ENCODE results near the gene ESPN. TPM values are rescaled to one million over a fixed set of nuclear protein-coding genes. Genes with fewer than 3 reads are reported as not detected.

ESPN gene
- total RNA-seq, 1 experiment from 2014 or later, result not detected

DNA sequence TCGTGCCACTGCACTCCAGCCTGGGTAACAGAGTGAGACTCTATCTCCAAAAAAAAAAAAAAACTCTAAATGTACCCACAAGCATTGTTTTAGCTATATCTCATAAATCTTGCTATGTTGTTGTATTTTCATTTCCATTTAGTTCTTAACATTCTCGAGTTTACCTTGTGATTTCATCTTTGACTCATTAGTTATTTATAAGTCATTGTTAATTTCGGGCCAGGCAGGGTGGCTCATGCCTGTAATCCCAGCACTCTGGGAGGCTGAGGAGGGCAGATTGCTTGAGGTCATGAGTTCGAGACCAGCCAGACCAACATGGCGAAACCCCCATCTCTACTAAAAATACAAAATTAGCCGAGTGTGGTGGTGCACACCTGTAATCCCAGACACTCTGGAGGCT, 16.6 kb upstream of the ESPN start:
- no peak for DNase-seq (ENCODE audit: low read depth)

DNA sequence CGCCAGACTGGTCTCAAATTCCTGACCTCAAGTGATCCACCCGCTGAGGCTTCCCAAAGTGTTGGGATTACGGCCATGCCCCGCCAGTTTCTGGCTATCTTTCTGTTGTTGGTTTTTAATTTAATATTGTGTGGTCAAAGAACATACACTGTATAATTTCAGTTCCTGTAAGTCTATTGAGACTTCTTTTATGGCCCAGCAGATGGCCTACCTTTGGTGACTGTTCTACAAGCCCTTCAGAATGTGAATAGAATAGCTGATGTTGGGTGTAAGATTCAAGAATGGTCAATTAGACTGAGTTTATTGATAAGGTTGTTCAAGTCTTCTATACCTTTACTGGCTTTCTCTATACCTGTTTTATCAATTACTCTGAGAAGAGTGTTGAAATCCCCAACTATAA, 15.5 kb upstream of the ESPN start:
- DNase-seq (ENCODE audit: low read depth), result no peak

GRCh38 chr1:6409733-6410132, 14.8 kb upstream of the ESPN start:
- no peak for DNase-seq (ENCODE audit: low read depth)

- no peak for DNase-seq (ENCODE audit: low read depth)
These were observed 14.2 kb upstream of the ESPN start for GRCh38 chr1:6410248-6410893.

DNA sequence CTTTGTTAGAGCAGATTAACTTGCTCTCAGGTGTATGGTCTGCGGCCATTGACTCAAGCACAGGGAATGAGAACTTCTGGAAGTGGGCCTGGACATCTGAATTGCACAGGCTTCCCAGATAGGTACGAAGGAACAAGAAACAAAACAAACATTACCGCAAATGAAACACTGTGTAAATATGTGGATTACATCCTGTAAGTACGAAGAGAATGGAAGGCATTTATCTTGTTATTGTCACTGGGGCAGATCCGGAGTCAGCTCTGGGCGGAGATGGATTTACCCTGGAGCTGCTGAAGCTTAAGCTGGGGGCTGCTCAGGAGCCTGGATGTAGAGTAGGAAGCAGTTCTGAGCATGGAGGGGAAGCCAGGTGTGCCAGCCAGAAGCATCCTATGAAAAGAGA, 11.7 kb upstream of the ESPN start:
- no peak for DNase-seq (ENCODE audit: low read depth)

- peak; percentile 66 for DNase-seq (ENCODE audit: low read depth)
These were observed 10.1 kb upstream of the ESPN start for GRCh38 chr1:6414443-6414844.

- no peak for DNase-seq (ENCODE audit: low read depth)
These were observed 9.5 kb upstream of the ESPN start for GRCh38 chr1:6414881-6415626.

GRCh38 chr1:6416295-6416656, 8.3 kb upstream of the ESPN start:
- no peak for DNase-seq (ENCODE audit: low read depth)

- no peak for DNase-seq (ENCODE audit: low read depth)
These were observed 7.7 kb upstream of the ESPN start for GRCh38 chr1:6416906-6417305.

GRCh38 chr1:6417961-6418667, 6.5 kb upstream of the ESPN start:
- DNase-seq (ENCODE audit: low read depth), result no peak

DNA sequence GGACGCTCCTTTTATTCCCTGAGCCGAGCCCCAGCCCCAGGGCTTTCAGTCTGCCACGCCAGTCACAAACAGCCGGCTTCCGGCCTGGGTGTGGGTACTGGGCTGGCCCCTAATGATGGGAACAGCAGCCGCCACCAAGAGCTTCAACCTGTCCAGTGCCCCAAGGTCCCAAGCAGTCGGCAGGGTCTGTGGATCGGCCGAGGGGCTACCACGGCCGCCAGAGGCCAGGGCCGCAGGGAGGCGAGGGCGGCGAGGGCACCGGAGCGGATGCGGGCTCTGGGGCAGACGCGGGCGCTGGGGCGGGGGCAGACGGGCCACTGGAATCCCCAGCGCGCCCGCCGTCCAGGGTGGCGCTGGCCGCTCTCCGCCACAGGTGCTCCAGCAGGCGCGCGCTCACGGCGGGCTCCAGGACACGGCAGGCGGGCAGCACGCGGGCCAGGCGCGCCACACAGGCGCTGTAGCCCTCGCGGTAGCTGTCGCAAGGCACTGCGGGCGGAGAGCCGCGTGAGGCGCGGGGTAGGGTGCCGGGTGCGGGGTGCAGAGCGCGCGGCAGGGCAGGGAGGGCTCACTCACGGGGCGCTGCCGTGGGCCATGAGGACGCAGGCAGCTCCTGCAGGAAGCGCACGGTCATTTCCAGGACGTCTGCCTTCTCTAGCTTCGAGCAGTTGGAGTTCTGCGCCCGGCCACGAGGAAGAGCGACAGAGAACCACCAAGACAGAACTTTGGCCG, 5.7 kb upstream of the ESPN start:
- DNase-seq (ENCODE audit: low read depth), result no peak

DNA sequence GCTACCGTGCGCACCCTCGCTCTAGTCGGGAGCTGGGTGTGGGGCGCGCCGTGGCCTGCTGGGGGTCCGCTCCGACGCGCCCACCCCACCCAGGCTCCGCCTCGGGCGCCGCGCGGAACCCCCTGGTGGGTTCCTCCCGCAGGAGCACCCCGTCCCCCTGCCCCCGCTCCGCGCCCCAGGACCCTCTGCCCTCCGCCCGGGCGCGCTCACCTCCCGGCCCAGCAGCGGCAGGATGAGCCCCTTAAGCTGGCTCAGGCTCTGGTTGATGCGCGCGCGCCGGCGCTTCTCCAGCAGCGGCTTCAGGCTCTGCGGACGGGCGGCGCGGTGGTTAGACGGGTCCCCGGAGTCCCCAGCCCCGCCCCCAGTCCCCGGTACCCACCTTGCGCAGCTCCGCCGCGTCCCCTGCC, 5.2 kb upstream of the ESPN start:
- no peak for DNase-seq (ENCODE audit: low read depth)

- no peak for DNase-seq (ENCODE audit: low read depth)
These were observed 4.6 kb upstream of the ESPN start, which contains the start of gene HES2 for GRCh38 chr1:6419804-6420453. TSS of gene HES2 (minus strand) at chr1:6419919. CDS start at chr1:6419820, 99 bp downstream.

- no peak for DNase-seq (ENCODE audit: low read depth)
These were observed 4.0 kb upstream of the ESPN start for GRCh38 chr1:6420454-6421042.

DNA sequence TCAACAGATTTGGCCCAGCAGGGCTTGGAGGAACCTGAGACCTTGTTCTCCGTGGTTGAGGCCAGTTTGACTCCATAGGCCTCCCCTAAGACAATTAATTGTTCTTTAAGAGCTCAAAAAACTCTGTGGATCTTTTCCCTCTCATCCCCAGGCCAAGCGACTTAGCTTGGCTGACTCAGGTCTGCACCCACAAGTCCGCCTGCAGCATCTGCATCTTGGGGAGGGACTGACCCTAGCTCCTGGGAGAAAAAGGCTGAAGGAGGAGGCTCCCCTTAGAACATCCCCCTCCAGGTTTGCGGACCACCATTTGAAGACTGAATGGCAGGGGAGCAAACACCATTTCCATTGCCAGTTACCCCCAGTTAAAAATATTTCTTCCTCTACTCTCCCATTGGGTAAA, 3.3 kb upstream of the ESPN start:
- no peak for DNase-seq (ENCODE audit: low read depth)

- DNase-seq (ENCODE audit: low read depth), result no peak
These were observed 1.1 kb upstream of the ESPN start for GRCh38 chr1:6423321-6423999.

GRCh38 chr1:6424000-6424565, 493 bp upstream of the ESPN start:
- no peak for DNase-seq (ENCODE audit: low read depth)

- no peak for DNase-seq (ENCODE audit: low read depth)
These were observed 1.1 kb downstream of the ESPN start for GRCh38 chr1:6425658-6426057.

- DNase-seq (ENCODE audit: low read depth), result no peak
These were observed 1.8 kb downstream of the ESPN start for GRCh38 chr1:6426277-6426971.

DNA sequence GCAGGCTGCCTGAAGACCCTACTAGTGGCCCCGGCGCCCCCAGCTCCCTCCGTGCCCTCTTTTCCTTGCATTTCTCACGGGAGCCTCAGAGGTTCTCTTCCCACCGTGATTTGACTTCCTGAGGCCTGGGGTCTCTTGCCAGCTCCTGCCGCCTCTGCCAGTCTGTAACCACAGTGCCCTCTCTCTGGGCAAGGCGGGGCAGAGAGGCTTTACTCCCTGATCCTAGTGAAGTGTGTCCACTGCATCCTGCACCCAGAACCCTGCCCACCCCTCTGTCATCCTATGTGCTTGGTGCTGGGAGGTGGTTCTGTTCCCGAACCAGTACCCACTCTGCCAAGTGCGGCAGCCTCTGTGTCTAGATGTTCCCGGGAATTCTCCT, 2.4 kb downstream of the ESPN start:
- no peak for DNase-seq (ENCODE audit: low read depth)

Measured in LHCN-M2 (cell line).